GM19193 (cell line): ENCODE data around the gene ETFA.

ENCODE experiments used
- POLR2A ChIP-seq: IDR thresholded peaks from 4 replicates; pipeline ENCODE4 v1.6.1; 2011; ENCODE audit not compliant: insufficient read depth, insufficient read length; ENCODE audit errors: extremely low read depth

Gene ETFA

GRCh38 chr15:76270876-76271275 lies 40.4 kb downstream of the ETFA start:
- TF ChIP-seq POLR2A = no peak

GRCh38 chr15:76267077-76267476 lies 44.2 kb downstream of the ETFA start:
- no peak for TF ChIP-seq POLR2A

GRCh38 chr15:76260246-76260938 lies 50.9 kb downstream of the ETFA start:
- no peak for TF ChIP-seq POLR2A

- TF ChIP-seq POLR2A = no peak
Observed at GRCh38 chr15:76259392-76259791, 51.9 kb downstream of the ETFA start.

GRCh38 chr15:76258460-76258859 lies 52.8 kb downstream of the ETFA start:
- TF ChIP-seq POLR2A = no peak

- no peak for TF ChIP-seq POLR2A
Observed at GRCh38 chr15:76253691-76254473, 57.4 kb downstream of the ETFA start.

GRCh38 chr15:76252249-76252648 lies 59.0 kb downstream of the ETFA start:
- no peak for TF ChIP-seq POLR2A

- no peak for TF ChIP-seq POLR2A
Observed at GRCh38 chr15:76251717-76252116, 59.6 kb downstream of the ETFA start.

- no peak for TF ChIP-seq POLR2A
Observed at GRCh38 chr15:76245072-76245610, 66.1 kb downstream of the ETFA start.

- TF ChIP-seq POLR2A = no peak
Observed at GRCh38 chr15:76239786-76240185, 71.5 kb downstream of the ETFA start.

- no peak for TF ChIP-seq POLR2A
Observed at GRCh38 chr15:76236350-76236749, 74.9 kb downstream of the ETFA start.

GRCh38 chr15:76235186-76235826 lies 76.0 kb downstream of the ETFA start:
- no peak for TF ChIP-seq POLR2A

- TF ChIP-seq POLR2A = no peak
Observed at GRCh38 chr15:76234337-76234889, 76.9 kb downstream of the ETFA start.

- no peak for TF ChIP-seq POLR2A
Observed at GRCh38 chr15:76233921-76234320, 77.3 kb downstream of the ETFA start.

GRCh38 chr15:76229266-76229665 lies 82.0 kb downstream of the ETFA start:
- no peak for TF ChIP-seq POLR2A
